OCI-M1 (cell line): Measurements from ENCODE around the gene UIMC1.

Experiments
- DNase-seq: peaks from one replicate; lab custom pipeline; 2025; lab: John Stamatoyannopoulos, UW

The UIMC1 gene

DNA sequence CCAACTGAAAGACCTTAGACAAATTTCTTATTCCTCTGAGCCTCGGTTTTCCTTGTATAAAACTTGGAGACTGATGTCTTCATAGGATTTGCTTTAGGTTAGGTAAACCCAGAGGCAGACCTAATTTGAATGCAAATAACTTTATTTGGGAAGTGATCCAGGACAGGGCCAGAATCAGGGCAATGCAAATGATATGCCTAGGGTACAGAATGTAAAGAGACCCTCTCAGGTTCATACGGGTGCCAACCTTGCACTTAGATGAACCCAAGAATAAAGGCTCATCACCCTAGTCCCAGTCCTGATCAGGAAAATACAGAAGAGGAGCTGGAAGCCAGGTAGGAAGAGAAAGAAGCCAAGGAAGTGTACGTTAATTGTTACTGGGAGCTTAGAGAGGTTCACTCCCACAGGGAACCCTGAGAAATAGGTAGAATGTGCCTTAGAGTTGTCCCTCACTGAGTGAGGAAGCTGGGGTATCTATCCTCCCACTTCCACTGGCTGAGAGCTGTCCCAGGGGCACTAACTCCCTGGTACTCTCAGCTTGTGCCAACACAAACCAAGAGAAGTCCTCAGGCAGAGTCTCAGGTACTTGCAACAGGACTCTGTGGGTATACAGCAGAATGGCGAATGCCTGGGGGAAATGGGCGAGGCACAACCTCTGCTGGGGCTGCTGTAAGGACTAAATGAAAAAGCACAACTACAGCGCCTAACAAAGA lies 104.3 kb downstream of the UIMC1 start:
- no peak for DNase-seq

DNA sequence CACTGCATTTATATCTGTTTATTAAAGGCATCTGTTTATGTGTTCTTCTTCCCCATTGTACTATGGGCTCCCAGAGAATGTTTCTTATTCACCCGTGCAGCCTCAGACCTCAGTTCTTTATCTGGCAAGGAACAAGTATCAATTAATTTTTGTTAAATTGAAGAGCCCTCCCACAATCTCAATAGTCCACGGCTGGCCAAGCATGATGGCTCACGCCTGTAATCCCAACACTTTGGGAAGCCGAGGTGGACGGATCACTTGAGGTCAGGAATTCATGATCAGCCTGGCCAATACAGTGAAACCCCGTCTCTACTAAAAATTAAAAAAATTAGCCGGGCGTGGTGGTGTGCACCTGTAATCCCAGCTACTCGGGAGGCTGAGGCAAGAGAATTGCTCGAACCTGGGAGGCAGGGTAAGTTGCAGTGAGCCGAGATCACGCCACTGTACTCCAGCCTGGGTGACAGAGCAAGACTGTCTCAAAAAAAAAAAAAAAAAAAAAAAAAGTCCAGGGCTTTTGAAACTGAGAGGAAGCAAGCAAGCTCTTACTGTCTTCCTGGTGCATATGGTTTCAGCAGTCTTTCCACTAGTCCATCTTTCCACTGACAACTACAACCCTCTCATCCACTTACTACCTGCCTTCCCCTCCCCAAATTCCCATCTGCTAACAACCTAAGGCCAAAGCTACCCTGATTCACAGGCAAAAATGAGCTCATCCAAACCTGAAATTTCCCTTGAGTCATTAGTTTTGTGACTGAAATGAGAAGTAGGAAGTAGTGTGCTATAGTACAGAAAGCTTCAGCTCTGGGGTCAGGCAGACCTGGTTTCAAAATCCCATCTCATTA lies 105.1 kb downstream of the UIMC1 start:
- no peak for DNase-seq

DNA sequence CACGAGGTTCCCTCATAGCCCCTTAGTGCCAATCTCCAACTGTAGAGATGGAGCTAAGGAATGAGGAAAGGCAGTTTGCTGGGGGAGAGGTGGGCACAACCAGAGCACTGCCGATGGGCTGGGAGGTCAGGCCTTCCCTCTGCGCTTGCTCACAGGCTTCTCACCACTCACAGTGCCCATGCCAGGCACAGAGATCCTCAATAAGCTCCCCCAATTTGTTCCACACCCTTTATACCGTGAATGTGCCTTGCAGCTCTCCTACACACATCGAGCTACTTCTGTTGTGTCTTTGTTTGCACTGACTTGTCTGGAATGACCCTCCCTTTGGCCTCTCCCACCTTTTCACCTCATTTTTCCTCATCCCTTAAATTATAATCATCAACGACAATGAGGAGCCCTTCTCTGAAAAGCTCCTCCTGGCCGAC lies 105.8 kb downstream of the UIMC1 start:
- no peak for DNase-seq

DNA sequence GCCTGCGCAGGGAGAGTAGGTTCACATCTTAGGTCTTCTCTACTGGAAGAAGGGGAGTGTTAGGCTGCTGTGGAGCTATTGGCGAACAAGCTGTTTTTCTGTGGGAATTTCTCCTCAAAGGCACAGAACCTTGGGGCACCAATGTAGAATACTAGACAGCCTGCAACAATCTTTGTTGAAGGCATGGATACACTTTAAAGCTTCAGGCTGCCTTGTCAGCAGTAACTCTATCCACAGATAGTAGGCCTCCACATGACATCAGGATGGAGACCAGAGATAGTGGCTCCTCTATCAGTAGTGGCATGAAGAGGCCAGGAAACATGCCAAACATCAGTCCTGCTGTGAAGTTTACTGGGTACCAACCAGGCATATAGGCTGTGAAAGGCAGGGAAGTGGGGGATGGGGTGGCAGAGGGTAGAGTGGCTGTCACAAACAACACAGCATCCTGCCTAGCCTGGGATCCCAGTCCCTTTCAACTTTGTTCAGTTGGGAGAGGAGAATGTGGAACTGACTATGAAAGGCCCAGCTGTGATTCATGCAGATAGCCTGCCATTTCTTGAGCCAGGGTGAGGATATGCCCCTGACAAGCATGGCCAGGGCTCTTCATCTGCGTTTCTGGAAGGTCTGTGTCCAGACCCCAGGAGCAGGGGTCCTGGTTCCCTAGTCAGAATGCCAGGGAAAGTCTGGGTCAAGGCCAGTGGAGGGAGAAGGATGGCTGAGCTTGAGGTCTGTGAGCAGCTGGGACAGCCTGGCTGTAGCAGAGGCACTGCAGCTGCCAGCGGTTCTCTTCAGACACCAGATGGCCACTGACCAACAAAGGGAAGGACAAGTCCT lies 106.4 kb downstream of the UIMC1 start:
- no peak for DNase-seq

DNA sequence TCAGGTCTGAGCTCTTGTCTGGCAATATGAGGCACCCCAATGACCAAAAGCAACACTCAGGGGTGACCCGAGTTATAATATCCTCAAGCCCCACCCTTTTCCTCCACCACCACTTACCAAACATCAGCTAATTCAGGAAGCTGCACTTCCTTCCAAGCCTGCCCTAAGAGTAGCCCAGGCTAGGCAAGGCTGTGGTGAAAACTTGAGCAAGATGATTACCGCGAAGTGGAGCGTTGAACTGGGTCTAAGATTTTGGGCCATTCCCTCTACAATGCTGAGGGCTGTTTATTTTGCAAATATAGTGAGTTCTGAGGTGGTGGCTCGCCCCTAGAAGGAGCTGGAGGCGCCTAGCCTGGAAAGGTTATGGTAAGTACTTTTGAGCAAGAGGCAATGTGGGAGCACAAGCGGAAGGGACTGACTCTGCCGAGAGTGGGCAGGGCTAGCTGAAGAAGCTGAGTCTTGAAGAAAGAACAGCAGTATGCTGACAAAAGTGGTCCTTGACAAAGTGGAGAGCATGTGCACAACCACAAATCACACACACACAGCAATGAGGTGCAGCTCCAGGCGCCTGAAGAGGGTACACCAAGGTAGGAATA lies 107.2 kb downstream of the UIMC1 start, which contains the start of gene HK3:
TSS of gene HK3 (minus strand) at position 51 of the 596 bp plus-strand sequence. CDS start 3,187 bp downstream, outside the sequence.
- no peak for DNase-seq

DNA sequence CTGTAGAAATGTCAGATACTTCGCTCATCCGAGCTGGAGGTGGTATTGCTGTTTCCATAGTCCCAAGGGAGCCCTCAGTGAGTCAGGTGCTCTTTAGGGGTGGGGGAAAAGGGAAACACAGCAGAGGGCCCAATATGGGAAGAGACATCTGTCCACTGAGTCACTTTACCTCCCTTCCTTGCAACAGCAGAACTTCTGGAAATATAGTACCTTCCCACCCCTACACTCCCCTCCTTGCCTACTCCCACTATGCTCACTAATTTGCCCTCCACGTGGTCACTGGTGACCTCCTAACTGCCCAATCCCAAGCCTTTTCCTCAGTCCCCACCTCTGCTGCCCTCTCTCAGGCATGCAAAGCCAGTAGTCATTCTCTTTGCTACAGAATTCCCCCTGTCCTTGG lies 109.3 kb downstream of the UIMC1 start:
- DNase-seq, result no peak

DNA sequence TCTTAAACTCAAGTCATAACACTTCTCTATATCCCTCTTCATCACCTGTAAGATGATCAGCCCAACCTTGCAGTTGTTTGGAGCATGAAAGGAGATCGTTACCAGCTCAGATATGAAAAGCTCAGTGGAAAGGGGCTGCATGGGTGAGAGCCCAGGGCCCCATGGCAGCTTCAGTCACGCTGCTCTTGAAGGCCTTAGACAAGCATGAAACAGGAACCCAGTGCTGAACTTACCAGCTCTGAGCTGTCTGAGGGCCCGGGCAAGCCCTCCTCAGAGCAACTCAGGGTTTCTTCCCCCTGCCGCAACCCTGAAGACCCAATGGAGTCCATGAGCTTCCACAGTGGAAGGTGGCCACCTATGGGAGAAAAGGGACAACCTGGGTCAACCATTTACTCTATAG lies 110.7 kb downstream of the UIMC1 start:
- DNase-seq, result no peak

DNA sequence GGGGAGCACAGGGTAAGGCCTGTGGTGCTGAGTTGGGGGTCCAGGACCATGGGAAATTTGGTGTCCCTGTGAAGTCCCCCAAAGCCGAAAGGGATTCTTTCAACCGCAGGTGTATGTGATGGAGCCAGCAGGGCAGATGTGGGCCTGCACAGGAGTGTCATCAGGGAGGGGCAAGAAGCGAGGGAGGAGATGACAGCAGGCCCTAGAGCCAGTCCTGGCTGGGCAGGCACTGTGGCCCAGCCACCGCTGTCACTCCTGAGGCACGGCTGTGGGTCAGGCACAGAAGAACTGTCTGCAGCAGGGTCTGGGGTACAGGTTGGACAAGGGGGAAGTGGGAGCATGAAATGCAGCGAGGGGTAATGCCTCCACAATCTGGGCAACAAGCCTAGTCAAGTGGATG lies 112.3 kb downstream of the UIMC1 start:
- no peak for DNase-seq

DNA sequence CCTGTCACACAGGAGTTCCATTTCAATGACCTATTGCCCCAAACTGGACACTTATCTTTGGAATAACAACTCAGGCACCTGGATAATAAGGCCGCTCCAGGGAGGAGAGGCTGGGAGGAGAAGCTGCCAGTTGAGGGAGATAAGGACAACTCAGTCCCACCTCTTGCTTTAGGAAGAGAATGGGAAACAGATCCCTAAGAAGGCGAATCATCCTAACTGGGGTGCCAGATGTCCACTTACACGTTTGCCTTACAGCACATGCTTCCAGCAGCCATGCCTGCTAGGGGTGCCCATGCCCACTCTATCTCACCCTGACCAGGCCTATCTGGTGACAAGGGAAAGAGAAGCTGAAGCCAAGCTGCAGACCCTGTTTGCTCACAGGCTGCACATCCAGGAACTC lies 113.9 kb downstream of the UIMC1 start:
- DNase-seq, result no peak

DNA sequence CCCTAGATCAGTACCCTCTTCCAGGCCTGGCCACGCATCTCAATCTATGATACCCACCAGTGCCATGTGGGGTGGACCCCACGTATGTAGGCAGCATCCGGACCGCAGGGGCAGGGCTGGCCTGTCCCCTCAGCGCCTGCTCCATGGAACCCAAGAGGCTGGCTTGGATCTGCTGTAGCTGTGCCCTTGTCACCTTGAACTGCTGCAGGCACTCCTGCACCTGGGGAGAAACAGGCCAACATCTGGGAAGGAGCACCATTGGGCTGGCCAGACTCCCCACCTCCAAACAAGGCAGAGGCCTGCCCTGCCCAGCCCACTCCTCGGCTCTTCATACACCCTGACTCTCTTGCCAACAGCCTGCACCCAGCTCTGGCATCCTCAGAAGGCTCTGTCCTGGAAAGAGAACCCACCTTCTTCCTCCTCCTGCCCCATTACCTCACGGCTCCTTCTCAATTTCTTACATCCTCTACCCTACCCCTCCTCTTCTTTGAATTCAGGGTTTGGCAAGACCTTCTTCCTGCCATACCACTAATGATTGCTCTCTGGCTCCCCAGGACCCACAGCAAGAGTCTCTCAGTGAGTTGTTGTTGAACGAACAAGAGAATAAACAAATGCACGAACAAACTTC lies 115.1 kb downstream of the UIMC1 start:
- no peak for DNase-seq

DNA sequence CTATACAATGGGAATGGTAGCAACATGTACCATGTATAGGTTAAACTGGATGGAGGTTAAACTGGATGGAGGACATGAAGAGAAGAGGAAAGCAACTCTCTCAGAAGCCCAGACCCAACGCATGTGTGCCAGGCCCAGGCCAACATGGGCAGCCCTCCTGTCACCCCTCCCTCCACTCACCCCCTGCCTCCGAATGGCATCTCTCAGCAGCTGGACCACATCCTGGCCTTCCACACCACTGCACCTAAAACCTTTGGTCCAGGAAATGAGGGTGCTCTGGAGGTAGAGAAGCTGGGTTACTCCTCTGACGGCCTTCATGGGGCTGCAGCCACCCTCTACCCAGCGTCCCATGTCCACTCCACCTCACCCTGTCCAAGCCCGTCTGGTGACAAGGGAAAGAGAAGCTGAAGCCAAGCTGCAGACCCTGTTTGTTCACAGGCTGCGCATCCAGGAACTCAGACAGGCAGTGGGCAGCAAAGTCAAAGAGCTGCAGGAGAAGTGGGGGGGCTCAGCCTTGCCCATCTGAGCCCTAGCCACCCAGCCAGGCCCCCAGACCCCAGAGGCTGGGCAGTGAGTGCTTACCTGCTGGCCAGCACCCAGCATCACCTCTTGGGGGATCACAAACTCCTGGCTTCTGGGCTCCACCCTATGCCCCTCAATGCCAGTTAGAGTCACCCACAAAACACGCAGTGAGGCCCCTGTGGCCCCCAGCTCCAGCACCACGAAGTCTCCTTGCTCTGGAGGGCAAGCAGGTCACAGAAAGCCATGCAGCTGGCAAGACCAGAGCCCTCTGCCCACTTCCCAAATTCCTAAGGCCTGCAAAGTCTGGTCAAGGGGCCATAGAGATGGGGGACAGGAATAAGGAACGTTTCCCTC lies 115.9 kb downstream of the UIMC1 start:
- no peak for DNase-seq

DNA sequence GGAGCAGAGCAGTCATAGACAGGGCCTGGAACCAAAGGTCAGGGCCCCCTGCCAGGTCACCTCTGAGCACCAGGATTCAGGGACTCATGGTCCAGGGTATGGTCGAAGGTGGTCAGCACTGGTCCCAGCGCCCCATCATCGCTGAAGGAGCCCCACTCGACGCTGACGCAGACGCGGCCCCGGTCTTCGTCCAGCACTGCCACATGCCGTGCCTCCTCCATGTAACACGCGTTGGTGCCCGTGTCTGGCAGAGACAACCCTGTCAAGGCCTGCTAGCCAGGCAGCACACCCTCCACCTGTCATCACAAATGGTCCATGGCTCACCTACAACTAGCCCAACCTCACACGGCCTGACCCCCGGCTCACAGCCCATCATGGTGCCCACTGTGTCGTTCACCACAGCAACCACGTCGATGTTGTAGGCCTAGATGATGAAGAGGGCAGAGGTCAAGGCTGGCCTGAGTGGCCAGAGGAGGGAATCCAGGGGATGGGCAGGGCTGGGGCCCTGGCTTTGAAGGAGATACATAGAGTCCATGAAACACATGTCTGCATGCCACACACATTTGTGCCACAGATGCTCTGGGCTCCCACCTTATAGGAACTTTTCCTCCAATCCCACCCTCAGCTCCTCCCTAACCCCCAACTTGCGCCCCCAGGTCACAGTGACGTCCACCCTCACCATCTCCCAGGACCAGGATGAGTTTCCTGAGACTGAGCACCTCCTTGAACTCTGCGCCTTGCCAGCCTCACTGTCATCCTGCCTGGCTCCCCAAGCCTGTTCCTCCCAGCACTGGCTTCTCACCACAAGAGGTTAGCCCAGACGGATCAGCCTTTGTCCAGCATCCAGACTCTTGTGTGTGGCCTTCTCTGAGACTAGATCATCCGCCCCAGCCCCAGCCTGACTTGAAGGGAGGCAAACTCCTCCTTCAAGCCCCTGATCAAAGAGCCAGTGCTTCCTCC lies 117.0 kb downstream of the UIMC1 start:
- DNase-seq, result no peak

DNA sequence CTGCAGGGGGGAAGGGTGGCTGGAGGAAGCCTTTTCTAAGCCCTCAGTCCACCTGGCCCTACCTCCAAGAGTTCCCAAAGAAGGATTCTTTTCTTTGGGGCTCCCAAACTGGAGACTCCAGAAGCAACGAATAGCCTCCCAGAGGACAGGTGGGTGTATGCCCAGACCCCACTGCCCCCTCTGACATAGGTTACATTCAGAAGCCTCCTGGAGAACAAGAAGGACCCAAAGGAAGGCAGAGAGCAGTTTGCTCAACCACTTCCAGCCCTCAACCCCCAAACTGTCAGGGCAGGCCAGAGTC lies 117.8 kb downstream of the UIMC1 start:
- DNase-seq, result no peak

DNA sequence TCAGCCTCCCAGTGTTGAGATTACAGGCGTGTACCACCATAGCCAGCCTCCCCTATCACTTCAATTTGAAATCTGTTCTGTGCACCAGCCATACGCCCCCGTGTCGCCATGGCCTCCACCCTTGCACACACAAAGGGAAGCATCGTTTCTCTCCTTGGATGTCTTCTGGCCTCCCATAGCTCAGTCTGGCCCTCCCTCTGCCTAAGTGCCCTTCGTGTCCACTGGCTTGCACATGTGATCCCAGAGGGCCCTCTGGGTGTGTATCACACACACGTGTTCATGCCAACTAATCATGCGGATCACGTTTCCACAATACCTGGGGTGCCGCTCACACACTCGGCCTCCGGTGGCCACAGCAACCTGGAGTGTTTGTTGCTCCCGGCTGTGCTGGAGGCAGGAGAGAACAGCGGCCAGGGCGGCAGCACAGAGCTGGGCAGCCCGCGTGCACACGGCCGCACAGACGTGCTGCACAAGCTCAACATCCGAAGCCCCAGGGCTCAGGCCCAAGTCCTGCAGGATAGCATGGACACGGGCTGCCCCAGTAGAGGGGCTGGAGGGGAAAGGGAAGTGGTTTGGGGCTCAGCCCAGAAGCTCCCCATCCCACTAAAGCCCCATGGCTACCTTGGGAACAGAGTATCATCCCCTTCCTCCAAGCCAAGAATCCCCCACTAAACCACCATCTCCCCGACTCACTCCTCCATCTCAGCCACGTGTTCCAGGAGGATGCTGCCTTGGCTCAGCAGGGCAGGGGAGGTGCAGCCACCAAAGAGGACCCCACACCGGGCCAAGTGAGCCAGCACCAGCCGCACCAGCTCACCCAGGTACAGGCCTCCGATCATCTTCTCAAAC lies 118.3 kb downstream of the UIMC1 start:
- DNase-seq, result no peak

DNA sequence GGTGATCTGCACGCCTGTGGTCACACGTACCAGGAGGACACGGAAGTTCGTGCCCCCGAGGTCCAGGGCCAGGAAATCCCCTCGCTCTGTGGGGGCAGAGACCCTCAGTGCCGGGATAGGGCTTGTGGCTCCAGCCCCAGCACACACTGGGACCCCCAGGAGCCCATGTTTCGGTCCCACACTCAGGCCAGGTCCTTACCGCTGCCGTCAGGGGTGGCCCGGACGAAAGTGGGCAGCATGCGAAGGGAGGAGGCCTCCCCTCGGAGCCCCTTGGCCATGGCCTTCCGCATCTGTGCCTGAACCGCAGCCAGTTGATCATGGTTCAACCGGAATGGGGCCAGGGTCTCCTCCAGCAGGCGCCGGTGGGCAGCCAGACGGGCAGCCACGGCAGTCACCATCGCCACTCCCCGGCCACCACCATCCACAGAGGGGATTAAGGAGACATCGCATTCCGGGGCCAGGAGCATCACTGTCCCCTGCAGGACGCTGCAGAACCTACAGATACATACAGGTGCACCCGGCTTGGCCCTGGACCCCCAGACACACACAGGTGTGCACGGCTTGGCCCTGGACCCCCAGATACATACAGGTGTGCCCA lies 119.2 kb downstream of the UIMC1 start:
- DNase-seq, result no peak

DNA sequence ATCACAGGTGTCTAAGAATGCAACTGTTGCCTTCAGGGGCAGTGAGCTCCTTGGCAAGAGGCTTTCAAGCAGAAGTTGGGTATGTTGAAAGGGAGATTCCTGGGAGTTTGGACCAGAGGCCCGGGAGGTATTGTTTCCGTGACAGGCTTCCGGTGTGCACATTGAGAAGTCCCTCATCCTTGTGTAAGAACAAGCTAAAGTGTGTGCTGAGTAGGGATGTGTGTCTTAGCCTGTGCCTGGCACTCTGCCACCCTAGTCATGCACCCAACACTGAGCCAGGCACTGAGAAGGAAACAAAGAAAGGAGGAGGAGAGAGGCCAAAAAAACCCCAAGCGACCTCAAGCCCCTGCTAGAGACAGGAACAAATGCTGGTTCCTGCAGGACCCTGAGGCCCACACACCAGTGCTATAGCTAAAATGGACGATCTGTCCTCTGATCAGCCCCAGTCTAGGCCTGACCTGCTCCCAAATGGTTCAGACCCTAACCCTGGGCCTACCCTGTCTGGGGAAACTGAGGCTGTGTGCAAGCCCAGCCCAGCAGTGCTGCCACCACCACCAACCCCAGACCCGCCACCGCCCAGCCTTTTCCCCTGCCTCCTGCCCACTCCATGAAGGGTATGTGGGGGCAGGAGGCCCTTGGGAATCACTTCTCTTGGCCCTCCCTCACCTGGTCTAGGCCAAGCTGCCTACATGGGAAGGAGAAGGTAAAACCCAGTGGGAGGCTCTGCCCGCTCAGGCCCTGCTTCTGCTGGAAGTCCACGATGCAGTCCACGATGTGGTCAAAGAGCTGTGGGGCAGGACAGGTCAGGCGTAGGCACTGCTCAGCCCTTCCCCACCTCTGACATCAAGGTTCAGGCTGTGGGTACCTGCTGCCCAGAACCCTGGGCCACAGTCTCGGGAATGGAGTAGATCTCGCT lies 120.0 kb downstream of the UIMC1 start:
- DNase-seq, result no peak

DNA sequence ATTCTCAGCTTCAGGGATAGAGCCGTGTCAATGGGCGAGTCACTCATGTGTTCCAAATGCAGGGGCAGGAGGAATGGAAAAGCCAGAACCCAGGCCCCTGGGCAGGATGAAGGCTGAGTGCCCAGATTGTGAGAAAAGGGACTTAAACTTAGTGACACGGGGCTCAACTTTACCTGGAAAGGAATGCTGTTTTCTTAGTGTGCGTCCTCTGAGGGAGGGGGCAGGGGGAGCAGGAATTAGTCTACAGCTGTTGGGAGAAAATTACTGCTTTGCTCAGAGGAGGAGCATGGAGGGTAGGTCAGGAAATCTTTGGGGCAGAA lies 122.0 kb downstream of the UIMC1 start:
- no peak for DNase-seq
